GM18868 (cell line): ENCODE data around the gene WNK1.
"Not testable (repeated sequence)": the region's sequence is repeated elsewhere in the genome, so short reads cannot be mapped to it uniquely, and the experiment has no call there.

ENCODE experiments used
- ATAC-seq: cut with Tn5 transposase; IDR thresholded peaks from one replicate; pipeline ENCODE4 v1.9.1; 2021; ENCODE audit warnings: mild to moderate bottlenecking, moderate library complexity; ENCODE audit not compliant: unreplicated experiment

The WNK1 gene

DNA sequence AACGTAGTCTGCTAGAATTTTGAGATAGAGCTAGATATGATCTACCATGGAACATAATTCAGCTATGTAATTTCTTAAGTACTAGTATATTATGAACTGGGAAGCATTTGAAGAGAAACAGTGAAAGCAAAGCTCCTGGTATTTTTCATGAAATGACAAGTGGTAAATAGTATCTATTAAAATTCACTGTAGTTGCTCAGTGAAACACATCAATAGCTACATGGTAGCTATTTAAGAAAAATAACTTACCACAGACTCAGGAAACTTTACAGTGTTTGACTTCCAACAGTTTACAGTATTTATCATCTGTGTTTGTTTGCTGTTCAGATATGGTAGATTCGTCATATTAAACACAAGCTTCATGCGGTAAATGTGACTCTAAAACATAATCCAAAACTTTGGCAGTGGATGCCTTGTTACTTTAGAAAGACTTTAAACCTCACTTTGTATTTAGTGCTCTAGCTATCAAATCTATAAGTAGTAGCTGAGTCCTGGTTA, 25.2 kb downstream of the WNK1 start:
- no peak for ATAC-seq

DNA sequence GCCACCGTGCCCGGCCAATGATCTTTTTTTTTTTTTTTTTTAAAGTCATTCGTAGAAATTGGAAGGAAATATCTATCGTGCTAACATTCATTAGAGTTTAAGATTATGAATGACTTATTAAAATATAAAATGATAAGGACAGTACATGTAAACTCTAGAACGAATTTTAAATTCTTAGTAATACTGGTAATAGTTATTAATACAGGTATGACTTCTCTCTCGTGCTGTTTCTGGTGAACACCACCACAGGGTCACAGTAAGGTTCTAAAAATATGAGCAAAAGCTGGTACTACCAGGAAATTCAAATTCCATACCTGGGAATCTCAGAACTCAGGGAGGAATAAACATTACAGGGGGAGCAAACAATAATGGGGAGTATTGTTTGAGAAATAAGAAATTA, 26.2 kb downstream of the WNK1 start:
- ATAC-seq = no peak

DNA sequence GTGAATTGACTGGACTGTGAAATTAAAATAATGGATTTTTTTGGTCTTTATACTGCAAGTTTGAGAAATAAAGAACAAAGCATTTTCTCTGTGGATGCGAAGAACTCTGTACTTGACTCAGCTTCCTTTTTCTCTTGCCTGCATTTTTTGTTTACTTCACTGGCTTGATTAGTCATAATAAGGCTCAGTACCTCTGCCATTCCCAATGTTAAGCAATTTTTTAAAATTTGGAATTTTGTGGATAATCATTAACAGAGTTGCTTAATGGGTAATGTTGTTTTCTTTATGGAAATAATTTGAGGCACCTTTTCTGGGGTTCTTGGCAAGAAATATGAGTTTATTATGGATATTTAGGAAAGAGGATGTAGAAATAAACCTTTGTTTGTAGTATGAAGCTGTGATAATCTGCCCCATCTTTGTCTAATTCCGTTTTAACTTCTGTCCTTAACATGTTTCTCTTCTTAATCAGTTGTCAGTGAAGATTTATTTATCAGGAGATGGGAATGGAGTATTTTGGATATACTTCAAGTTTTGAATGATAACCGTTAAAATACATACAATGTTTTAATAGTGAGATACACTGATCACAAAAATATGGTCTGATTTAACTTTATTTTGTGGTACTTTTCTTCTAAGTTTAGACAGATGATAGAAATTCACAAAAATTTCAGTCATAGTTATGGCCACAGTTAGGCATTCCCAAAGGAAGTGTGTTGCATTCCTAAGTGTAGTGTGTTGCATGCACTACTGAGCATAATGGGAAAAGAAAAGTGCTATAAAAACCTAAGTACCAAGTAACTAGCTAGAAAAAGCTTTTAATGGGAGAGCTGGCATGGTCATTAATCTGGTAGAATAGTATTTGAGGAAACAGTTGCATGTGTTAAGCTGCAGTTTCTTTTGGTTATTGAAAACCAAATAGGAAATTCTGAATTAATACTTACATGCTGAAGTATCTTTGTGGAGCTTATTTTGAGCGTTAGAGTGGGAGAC, 27.7 kb downstream of the WNK1 start:
- ATAC-seq = no peak

DNA sequence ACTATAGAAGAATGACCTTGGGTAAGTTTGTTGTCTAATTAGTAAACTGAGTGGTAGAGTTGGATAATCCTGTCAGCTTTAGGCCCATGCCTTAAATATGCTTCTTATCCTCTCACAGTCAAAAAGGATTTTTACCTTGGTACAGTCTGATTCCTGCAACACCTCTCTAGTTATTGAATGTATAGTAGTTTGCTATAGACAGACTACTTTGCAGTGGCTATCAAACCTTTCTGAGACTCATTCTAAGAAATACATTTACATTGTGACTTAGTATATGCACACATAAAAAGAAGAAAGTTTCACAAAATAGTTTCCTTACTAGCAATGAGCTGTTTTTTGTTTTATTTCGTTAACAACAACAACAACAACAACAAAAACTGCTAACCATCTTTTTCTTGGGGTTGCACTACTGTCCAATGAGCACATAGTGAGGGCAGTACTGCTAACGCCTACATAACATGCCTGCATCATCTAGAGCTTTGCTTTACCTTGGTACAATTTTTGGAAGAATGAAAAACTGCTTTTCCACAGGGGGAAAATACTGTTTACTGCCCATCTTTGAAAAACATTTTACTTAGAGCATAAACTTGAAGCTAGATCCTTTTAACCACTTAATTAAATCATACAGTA, 28.5 kb downstream of the WNK1 start:
- ATAC-seq = no peak

DNA sequence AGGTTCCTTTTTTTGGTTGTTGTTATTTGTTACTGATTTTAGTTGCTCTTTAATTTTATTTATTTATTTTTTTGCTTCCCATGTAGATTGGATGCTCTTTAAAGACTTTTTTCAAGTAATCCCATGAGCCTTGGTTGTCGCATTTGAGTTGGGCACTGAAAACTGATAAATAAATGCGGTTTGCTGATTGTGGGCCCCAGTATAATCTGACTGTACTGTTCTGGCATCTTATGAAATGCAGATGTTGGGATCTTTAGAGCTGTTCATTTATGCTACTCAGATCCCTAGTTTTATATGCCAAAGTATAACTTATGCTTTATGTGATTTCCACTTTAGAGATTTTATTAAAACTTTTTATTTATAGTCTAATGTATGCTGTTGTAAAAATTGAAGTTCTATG, 33.3 kb downstream of the WNK1 start:
- ATAC-seq = no peak

DNA sequence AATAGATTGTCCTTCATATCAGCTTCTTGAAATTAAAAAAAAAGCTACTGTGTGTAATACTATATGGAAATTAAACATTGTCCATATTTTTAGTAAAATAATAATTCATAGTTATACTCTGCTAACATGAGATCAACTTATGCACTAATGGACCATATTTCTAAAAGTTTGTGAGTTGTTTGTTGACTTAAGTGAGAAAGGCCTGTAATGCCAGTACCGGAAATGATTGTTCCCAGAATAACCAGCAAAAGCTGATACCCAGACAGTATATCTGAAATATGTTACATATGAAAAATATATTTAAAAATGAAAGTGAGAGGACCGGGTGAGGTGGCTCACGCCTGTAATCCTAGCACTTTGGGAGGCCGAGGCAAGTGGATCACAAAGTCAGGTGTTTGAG, 35.9 kb downstream of the WNK1 start:
- ATAC-seq = no peak

DNA sequence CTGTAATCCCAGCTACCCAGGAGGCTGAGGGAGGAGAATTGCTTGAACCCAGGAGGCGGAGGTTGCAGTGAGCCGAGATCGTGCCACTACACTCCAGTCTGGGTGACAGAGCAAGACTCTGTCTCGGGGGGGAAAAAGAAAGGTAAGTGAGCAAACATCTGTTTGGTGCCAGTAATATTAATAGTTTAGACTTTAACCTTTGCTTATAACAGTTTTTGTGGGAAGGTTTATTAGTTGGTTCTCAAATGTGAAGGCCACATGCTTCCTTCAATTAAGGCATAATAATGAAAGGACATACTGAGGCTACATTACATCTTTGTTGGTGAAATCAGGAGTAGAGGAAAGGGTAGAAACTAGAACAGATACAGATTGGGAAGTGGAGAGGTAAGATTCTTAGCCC, 36.4 kb downstream of the WNK1 start:
- not testable (repeated sequence) for ATAC-seq

DNA sequence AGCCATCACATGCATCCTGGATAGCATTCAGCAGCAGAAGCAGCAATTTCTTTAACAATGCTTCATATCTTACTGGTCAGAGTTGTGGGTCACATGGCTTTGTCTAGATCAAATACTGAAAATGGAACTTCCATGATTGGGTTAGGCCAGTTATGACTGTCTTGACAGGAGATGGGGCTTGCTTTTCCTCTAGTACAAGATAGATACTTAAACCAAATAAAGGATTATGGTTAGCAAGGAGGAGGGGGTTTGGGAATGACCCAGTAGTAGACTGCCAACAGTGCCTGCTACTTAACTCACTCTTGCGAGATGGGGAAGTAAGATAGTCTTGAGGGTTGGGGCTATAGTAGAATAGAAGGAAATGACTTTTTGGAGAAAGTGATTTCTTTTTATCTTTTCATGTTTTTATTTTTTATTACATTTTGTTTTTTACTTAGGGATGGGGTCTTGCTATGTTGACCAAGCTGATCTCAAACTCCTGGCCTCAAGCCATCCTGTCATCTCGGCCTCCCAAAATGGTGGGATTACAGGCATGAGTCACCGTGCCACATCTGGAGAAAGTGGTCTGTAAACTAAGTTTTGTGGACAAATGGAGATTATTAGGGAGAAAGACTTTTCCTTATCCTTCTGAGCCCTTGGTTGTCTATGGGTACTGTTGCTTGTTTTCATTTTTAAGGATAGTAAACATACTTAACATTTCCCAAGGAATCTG, 37.6 kb downstream of the WNK1 start:
- no peak for ATAC-seq

DNA sequence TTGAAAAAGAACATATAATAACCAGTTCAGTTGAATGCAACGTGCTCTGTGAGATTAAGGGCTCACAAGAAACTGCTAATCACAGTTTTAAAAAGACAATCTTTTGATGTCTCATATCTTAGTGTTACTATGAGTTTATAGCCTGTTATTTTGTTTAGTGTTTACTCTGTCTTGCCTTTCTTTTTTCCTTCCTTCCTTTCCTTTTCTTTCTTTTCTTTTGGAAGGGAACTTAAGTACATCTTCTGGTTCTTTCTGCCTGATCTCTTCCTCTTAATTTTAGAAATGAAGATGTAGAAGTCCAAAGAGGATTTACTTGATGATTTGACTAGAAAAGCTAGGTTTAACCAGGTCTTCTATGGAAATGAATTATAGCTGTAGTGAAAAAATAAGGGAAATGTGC, 38.2 kb downstream of the WNK1 start:
- no peak for ATAC-seq

DNA sequence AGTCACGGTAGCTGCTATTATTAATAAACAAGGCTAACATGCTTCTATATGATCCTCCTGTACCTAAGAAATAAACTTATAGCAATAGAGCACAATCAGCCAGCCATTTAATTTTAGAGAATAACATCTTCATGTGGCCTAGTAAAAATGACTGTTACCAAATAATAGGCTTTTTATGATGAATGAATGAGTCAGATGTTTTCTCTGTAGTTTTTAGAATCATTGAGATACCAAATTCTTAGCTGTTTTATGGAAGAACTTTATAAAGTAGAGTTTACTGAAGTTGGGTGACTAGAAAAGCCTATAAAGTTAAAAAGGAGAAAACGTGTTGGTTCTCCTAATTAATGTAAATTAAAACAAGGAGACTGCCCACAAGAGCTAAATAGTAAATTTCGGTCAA, 40.7 kb downstream of the WNK1 start:
- no peak for ATAC-seq

DNA sequence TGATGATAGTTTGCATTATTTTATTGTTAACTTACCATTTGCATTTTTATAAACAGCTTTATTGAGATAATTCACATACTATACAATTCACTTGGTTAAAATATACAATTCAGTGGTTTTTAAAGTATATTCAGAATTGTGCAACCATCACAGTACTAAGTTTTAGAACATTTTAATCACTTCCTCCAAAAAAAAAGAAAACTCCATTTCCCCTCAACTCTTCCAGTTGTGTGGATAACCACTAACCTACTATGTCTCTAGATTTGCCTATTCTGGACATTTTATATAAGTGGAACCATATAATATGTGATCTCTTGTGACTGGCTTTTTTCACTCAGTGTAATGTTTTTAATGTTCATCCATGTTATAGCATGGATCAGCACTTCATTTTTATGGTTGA, 41.3 kb downstream of the WNK1 start:
- ATAC-seq = no peak

DNA sequence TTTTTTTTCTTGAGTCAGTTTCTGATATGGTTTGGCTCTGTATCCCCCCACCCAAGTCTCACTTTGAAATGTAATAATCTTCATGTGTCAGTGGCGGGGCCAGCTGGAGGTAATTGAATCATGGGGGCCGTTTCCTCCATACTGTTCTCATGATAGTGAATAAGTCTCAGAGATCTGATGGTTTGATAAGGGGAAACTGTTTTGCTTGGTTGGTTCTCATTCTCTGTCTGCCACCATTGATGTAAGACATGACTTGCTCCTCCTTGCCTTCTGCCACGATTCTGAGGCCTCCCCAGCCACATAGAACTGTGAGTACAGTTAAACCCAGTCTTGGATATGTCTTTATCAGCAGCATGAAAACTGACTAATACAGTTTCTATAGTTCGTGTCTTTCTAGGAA, 42.9 kb downstream of the WNK1 start:
- peak; percentile 67 for ATAC-seq

DNA sequence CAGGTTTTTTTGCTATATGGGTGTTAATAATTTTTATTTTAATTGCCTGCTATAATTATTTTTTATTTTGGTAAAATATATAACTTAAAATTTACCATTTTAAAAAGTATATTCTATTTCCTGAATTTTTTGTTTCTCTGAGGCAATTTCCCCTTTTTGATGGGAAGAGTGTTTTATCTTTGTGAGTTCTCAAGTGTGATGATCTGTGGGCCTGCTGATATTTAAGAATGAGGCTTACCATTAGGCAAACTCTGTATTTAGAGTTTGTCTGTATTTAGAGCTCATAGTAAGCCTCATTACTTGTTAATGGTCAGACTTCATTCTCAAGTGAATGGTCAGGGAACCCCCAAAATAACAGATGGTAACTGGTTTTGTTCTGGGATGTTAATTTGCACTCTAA, 48.0 kb downstream of the WNK1 start:
- no peak for ATAC-seq

DNA sequence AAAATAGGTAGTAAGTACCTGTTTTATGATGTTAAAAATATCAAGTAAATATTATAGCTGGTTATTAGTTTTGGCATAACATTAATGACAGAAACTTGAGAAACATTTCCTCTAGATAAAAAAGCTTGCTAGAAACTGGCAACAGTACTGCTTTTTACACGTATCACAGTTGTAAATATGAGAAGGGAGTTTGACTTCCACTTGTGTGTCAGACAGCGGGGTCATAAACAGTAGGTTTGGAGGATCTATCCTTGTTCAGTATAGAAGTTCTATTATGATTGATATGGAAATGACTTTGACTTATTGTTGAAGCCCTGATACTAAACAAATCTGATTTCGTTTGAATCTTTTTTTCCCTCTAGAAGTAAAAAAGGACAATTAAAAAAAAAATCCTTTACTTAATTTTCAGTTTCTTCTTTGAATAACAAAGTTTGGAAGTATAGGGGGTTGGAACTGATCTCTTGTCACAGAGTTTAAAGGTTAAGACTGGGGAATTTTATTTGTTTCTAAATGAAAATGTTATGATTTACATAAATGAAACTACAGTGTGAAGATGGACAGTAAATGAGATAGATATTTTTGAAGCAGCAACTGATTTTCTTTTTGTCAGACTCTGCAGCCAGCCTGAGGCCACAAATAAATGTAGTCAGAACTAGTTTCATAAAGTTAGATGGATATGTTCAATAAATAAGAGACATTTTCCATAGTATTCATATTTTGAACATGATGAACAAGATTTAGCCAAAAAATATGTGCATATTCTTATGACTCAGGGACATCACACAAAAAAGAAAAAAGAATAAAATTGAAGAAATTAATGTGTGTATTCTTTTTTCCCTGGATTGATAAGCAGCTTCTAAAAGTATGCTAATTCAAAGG, 50.1 kb downstream of the WNK1 start:
- ATAC-seq = no peak

DNA sequence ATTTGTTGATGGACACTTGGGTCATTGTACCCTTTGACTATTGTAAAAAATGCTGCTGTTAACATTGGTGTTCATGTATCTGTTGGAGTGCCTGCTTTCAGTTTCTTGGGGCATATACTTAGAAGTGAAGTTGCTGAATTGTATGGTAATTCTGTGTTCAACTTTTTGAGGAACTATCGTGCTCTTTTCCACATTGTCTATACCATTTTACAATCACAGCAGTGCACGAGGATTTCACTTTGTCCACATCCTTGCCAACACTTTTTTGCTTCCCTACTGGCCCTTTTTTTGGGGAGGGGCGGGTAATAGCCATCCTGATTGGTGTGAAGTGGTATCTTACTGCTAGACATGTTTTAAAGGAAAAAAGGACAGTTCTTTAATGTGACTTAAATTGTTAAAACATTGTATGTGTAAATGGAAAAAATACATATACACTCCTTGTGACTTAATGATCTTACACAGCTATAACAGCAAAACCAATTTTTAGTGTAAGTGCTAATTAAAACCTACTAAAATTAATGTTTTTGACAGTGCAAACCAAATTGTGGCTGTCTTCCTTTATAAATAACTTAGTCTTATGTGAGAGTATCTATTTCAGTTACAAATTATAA, 52.7 kb downstream of the WNK1 start:
- ATAC-seq = no peak

DNA sequence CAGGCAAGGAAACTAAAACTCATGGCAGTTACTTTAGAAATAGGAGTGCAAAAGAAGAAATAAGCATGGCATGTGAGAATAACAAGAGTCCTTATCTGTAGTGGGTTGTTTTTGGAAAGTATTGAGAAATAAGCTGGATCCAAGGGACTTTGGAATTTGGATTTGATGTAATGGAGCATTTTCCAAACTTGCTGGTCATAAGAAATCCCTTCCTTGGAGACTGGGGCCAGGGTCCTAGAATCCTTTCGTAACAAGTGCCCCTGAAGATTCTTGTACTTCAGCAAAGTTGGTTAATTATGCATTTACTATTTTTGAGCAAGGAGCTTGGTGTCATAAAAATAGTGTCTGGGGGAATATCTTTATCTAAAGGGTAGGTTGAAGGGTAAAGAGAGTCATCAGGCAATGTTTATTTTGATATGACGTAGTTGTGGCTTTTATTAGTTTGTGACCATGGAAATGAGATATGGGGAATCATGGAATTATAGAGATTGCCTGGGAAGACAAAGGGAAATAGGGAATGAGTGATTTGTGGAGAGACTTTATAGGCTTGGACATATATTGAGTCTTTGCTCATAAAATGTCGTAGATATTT, 53.9 kb downstream of the WNK1 start:
- ATAC-seq = no peak

DNA sequence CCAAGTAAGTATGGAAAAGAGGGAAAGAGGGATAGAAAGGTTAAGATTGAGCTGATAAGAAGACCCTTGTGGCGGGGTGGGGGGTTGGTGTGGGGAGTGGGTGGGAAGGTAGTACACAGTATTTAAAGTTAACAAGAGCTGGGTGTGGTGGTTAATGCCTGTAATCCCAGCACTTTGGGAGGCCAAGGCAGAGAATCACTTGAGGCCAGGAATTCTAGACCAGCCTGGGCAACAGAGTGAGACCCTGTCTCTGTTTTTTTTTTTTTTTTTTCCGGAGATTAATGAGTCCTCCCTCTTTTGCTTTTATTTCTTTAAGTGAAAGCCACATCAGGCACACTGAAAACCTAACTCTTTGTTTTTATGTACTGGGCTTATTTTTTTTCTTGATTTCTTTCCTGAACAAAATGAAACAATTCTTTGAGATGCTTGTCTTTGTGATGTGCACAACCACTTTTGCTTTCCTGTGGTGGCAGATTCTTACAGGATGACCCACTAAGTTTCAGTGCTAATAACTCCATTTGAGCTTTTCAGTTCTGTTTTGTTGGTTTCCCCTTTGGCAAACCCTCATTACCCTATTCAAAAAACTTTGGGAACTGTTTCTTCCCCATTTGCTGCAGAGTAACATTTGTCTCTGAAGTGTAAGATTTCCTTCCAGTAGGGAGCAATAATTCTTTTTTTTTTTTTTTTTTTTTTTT, 54.8 kb downstream of the WNK1 start:
- no peak for ATAC-seq

DNA sequence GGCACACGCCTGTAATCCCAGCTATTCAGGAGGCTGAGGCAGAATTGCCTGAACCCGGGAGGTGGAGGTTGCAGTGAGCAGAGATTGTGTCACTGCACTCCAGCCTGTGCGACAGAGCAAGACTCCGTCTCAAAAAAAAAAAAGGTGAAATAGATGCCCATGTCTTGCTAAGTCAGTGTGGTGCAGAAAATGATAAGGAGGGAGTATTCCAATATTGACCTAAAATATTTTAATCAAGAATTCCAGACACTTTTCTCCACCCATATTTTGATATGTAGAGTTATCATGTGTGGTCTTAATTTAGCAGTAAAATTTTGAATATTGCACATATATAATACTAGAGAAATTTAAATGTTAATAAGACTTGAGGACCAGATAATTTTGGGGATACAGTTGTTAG, 57.7 kb downstream of the WNK1 start:
- ATAC-seq = no peak
